Measurements from ENCODE around the gene GAB4.
"Not testable (repeated sequence)": the region's sequence is repeated elsewhere in the genome, so short reads cannot be mapped to it uniquely, and the experiment has no call there.

Gene GAB4, protein sequence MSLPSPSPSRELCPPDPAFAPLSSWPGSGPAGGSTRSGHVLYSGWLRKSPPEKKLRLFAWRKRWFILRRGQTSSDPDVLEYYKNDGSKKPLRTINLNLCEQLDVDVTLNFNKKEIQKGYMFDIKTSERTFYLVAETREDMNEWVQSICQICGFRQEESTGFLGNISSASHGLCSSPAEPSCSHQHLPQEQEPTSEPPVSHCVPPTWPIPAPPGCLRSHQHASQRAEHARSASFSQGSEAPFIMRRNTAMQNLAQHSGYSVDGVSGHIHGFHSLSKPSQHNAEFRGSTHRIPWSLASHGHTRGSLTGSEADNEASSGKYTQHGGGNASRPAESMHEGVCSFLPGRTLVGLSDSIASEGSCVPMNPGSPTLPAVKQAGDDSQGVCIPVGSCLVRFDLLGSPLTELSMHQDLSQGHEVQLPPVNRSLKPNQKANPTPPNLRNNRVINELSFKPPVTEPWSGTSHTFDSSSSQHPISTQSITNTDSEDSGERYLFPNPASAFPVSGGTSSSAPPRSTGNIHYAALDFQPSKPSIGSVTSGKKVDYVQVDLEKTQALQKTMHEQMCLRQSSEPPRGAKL

DNA sequence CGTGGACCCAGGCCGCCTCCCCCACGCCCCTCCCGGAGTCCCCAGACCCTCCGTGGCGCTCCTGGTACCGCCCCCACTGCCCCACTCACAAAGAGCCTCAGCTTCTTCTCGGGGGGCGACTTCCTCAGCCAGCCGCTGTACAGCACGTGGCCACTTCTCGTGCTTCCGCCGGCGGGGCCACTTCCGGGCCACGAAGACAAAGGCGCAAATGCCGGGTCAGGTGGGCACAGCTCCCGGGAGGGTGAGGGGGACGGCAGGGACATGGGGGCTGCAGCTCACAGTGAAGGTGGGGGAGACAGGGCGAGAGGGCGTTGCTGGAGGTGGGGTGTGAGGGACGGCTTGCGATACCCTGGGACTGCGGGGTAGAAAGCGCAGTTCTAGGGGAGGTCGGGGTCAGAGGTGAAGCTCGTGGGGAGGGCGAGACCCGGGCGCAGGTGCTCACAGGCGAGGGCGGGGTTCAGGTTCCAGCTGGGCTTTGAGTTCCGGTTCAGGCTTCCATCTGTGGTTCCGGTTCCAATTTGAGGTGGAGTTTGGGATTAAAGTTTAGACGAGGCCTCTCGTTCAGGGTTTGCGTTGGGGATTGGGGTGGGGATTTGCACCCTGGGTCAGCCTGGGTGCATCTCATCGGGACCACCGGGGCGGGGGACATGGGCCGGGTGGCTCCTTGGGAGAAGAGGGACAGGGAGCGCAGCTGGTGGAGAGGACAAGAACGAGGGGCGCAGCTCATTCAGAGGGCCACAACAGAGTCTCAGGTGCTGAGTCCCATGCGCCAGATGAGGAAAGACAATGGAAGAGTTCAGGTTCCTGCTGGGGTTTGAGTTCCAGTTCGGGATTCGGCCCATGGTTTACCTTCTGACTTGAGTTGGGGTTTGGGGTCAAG lies at the start of gene GAB4:
Gene GAB4, minus strand, starts transcription at position 371 of the 880 bp plus-strand sequence. Its CDS starts 108 bp downstream, at position 263.
- DNase-seq = no peak

DNA sequence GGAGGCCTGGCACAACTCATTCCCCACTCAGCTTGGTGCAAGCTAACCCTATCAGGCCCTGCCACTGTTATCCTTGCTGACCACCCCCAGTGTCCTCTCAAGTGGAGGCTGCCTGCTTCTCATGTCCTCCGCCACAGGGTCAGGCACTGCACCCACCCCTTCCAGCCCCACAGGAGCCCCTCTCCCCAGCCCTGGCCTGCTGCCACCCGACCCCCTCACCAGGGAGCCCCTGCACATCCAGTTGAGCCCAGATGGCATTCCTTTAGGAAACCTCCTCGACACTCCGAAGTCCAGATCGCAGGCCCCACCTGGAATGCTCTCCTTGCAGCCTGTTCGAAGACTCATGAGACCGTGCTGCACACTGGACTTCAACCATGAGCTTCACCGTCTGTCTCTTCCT lies 48.8 kb upstream of the GAB4 start:
- no peak for DNase-seq

DNA sequence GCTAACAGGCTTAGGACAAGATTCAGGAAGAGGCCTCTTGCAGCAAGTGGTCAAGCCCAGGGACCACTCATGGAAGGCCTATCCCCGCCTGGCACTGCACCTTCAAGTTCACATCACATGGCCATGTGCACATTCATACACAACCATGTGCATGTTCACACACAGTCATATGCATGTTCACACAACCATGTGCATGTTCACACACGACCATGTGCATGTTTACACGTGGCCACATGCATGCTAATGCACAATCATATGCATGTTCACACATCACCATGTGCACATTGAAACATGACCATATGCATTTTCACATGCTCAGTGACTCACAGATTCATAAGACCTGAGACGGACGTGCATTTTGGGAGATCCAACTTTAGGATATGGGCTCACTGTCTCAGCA lies 48.0 kb upstream of the GAB4 start:
- no peak for DNase-seq

DNA sequence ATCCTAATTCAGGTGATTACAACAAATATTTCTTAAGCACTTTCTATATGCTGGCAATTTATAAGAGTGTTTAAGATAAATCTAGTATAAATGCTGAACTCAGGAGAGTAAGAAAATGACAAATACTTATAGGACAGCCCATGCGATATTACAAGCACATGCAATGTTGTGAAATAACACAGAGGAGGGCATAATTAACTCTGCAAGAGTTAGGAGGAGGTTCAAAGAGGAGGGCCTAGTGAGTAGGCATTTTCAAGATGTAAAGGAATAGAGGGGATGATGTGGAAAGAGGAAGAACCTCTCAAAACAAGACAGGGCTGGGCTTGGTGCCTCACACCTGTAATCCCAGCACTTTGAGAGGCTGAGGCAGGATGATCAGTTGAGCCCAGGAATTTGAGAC lies 39.6 kb upstream of the GAB4 start:
- no peak for DNase-seq

DNA sequence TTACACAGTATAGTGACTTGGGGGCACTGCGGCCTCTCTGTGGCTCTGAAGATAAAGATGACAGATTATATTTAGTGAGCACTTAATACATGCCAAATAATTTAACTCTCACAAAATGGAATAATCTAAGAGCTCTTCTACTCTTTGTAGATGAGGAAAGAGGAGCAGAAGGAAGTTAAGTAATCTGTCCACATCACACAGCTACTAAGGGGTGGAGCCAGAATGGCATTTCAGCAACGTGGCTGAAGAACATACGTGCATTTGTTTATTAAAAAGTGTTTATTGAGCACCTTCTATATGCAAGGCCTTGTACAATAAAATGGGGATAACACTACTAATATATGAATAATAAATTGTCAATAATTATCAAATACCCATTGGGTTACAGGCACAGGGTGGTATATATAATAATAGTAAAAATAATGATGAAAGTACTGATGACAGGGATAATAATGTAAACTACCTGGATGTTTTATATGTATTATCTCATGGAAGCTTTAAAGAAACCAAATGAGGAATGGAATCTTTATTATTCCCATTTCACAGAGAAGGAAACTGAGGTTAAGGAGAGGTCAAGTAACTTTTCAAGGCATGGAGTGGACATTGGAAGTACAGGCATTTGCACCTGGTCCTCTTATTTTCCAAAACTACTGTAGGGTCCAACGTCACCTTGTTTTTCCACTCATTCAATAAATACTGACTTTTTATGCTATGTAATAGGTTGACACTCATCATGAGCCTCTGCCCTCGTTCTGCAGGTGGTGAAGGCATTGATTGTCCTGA lies 38.7 kb upstream of the GAB4 start:
- DNase-seq = no peak

DNA sequence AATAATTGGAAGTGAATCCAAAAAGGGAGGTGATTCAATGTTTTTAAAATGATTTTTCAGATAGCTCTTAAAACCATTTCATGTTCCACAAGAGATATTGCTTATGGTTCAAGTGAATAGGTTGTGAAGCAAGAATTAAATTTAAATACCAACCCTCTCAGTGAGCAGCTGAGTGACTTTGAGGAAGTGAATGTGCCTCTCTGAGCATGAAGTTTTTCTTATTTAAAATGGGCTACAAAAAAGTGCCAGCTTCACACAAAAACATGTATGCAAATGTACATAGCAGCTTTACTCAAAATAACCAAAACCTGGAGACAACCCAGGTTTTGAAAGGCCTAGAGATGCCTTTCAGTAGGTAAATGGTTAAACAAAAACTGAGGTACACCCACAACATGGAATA lies 35.5 kb upstream of the GAB4 start:
- no peak for DNase-seq

DNA sequence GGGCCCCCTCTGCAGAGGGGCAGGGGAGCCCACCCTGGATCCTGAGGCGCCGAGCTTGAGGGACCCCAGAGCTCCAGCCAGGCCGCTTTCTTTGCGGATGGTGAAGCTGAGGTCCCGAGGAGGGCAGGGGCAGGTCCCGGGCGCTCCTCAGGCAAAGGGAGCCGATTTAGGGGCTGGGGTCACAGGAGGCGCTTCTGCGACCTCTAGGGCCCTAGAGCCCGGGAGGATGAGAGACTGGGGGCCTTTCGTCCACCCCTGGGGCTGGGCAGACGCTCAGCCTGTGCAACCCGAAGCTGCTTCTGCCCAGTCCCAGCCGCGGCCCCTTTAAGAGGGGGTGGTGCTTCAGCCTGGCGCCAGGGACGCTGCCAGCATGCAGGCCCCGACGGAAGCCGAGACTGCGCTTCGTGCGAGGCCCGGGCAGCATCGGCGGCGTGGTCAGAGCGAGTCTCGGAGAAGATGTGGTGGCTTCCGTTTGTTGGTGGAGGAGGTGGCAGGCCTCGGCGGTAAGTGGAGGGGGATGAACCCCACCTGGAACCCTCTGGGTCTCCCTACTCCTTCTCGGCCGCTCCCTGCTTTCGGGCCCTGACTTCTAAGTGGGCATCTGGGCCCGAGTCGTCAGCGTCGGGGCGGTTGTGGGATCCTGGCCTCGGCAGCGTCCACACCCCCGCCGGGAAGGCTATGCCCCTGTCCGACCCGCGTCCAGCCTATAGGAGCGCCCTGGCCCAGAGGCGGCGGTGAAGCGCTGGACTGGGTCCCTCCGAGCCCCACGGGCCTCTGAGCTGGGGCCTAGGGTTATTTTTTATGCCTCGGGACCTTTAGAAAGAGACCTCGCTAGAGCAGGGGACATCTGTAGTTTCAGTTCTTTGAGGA lies 29.1 kb upstream of the GAB4 start:
- DNase-seq = peak; percentile 66

DNA sequence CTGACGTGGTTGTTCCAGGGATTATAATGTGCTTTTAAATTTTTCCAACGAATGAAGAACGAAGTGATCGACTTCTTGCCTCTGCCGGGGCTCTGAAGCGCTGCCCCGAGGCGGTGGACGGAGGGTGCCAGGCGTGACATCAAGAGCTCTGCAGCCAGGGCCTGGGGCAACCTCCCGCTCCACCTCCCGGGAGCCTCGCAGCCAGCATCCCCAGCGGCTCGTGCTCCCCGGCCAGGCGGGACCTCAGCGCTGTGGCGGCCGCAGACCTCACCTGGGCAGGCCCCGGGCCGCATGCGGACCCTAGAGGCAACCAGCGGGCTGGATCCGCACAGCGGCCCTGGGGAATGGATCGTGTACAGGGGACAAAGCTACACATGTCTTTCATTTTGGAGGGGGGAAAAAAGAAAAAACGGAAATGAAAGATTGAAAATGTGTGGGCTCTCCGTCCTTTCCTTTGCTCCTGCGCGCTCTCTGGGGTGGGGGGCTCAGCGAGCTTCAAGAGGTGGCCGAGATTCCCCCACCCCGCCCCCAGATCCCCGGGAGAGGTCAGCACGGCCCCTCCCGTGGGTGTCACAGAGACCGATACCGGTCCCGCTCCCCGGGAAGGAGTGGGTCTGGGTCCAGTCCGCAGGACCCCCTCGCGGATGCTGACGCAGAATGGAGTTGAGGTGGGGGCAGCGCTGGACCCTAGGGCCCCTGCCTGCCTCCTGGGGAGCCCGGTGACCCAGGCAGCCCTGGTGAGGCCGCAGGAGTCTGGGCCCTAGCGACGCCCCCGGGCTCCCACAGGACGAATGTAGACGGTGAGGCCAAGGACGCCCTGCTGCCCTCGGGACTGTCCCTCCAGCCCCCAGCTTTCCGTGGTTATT lies 28.2 kb upstream of the GAB4 start:
- peak; percentile 62 for DNase-seq

DNA sequence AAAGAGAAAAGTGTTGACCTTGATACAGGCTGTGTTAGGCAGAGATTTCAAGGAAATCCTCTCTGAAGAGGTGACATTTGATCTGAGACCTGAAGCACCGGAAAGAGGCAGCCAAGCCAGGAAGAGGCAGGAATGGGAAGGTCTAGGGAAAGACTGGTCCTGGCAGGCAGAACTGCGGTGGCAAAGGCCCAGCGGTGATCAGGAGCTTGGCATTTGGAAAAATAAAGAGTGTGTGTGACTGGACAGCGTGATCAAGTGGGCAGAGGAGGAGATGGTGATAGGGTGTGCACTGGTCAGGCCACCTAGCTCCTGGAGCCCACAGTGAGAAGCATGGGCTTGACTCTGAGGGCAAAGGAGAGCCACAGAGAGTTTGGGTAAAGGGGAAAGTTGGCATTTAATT lies 27.2 kb upstream of the GAB4 start:
- DNase-seq = peak; percentile 75

DNA sequence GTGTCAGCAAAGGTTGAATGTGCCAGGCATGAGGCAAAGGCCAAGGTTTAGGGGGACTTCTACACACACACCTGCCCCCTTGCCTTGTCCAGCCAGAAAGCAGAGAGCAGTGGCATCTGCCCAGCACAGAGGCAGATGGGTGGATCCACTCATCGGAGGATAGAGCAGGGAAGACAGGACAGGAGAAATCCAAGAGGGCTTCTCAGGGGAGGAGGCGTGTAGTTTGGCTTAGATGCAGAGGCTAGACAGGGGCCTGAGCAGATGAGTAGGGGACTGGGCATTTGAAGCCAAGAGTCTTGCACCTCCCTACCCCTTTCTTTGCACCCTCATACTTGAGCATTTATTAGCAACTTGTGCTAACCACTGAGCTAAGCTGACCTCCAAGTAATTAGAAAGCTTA lies 26.5 kb upstream of the GAB4 start:
- not testable (repeated sequence) for DNase-seq

DNA sequence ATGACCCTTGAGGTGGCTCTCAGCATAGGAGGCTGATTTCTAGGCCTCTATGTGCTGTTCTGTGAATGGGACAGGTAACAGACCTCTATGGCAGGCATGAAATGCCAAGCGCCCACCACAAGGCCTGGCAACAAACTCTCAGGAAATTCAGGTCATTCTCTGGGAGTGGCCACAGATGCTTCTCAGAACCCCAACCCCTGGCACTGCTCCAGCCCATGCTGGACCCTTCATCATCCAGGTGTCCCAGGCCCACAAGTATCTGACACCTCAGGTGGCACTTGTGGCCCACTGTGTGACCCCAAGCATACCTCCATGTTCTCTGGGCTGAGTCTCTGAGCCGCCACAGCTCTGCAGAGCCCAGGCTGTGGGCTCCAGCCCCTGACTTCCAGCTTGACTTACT lies 24.3 kb upstream of the GAB4 start:
- not testable (repeated sequence) for DNase-seq

DNA sequence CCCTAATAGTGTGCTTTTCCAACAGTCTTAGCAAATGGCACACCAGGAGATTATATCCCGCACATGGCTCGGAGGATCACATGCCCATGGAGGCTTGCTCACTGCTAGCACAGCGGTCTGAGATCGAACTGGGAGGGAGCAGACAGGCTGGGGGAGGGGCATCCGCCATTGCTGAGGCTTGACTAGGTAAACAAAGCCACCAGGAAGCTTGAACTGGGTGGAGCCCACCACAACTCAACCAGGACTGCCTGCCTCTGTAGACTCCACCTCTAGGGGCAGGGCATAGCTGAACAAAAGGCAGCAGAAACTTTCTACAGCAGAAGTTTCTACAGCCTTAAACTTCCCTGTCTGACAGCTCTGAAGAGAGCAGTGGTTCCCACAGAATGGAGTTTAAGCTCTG lies 16.4 kb upstream of the GAB4 start:
- peak; percentile 5 for DNase-seq

DNA sequence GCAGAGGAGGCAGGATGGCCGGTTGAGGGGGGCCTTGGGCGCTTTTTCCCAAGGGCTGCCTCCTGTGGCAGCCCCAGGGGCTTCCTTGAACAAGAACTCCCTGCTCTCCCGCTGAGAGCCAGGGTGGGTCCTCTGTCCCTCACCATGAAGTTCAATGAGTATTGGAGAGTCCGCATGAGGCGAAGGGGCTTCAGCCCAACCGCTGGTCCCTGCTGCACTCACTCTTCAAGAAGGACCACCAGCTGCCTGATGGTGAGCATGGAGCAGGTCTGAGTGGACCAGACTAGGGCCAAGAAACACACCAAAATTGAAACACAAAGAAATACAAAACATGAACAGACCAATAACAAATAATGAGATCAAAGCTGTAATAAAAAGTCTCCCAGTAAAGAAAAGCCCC lies 7.5 kb upstream of the GAB4 start:
- not testable (repeated sequence) for DNase-seq

DNA sequence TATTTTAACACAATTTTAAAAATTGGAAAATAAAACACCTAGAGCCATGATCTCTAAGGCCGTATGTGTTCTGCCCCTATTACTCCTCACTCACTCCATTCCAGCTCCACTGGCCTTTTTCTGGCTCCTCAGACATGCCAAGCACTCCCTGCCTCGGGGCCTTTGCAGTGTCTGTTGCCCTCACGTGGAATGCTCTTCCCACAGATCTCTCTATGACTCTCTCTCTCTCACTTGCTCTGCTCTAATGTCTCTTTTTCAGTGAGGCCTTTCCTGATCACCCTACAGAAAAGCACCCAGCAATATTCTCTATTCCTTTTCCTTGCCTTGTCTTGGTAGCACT lies 6.0 kb upstream of the GAB4 start:
- not testable (repeated sequence) for DNase-seq

DNA sequence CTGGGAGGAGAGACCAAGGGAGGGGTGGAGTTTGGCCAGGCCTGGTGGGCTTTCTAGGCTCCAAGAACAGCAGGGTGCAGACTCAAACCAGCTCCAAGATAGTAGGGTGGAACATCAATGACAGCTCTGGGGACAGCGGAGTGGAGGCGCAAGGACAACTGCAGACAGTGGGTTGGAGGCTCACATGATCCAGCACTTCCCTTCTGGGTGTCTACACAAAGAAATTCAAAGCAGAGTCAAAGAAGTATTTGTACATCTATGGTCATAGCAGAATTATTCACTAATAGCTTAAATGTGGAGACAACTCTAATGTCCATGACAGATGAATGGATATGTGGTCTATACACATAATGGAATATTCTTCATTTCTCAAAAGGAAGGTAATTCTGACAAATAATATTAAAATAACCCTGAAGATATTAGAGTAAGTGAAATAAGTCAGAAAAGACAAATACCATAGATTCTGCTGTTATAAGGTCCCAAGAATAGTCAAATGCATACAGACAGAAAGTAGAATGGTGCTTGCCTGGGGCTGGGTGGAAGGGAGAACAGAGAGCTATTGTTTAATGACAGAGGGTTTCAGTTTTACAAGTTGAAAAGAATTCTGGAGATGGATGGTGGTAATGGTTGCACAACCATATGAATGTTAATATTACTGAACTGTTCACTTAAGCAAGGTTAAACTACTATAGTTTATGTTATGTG lies 5.5 kb upstream of the GAB4 start:
- no peak for DNase-seq

DNA sequence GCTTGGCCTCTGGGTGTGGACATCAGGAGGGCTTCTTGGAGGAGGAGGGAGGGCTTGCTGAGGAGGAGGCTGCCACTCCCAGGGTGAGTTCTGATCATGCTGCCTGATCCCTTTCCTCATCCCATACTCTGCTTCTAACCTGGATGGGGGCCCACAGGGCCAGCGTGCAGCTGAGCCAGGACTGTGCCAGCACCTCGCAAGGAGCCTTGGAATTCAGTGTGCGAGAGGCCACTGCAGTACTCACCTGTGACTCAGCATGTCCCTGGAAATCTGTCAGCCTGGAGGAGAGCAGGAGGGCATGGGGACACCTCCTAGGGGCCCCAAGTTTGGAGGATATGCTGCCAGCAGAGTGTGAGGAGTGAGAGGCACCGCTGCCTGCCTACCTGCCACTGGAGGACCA lies 4.2 kb upstream of the GAB4 start:
- DNase-seq = no peak

DNA sequence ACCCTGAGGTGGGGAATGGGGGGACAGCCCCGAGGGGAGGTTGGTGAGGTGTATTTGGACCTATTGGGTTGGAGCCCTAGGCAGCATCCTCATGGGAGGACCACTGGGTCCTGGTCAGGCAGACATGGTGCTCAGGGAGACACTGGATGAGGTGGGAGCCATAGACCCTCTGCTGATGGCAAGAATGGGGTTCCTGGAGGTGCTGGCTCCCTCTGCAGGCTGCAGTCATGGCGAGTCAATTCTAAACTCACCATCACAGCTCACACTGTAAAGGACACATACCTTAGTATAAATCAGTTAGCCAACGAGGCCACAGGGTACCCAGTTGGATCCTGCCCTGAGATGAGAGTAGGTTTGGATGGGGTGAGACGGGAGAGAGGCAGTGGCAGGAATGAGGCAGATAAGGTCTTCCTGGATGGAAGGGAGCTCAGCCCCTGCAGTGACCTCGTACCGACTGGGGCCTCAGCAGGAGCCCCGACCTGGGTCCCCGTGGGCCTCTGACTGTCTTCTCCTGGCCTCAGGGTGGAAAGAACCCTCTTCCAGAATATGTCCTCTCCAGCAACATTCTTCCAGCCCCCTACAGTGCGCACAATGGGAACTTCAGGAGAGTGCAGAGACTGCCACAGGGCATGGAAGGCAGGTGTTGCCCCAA lies 1.7 kb upstream of the GAB4 start:
- DNase-seq = peak; percentile 8

DNA sequence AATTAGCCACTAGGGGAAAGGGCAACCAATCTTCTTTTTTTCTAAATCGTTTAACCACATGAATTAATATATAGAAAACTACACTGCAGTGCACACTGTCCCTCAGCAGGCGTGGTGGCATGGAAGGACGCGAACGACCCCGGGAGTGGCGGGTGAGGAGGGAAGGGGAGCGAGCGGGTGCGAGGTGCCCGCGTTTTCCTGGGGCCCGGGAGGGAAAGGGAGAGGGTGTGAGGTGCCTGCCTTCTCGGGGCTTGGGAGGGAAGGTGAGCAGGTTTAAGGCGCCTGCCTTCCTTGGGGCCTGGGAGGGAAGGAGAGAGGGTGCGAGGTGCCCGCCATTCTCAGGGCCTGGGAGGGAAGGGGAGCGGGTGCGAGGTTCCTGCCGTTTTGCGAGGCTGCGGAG lies 765 bp downstream of the GAB4 start:
- DNase-seq = no peak

DNA sequence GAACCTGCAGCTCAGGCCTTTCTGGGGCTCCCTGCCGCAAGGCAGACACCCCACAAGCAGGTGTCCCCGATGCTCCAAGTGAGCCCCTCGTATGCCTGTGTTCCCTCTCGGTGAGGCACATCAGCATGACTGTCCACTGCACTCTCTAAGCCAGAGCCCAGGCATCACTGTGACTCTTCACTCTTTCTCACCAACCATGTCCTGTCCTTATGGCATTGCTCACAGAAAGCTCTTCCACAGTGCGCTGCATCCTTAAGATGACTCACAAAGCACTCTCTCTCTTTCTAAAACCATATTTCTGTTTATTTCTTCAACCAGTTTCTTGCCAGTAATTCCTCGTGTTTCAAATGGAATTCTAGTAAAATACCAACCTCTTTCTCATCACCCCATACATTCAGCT lies 18.1 kb downstream of the GAB4 start:
- DNase-seq = no peak

DNA sequence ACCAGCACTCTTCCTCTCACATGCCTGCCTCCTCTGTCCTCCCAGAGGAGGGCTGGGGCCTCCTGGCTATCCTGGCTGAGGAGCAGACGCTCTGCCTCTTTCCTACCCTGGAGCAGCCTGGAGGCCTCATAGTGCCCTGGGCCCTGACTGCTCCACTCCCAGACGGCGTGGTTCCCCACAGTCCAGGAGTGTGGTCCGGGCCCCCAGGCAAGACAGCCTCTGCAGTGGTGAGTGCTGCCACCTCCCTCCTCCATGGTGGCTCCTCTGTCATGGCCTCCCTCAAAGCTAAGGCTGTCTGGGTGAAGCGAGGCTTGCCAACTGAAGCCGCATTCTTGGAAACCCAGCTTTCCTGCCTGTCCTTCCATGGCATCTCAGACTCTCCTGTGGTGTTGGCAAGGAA lies 19.8 kb downstream of the GAB4 start:
- no peak for DNase-seq
